SJCRH30 (cell line): Measurements from ENCODE around the gene YWHAQ. TPM values are rescaled to one million over a fixed set of nuclear protein-coding genes. Genes with fewer than 3 reads are reported as not detected.
A peak's percentile ranks its signal among the peaks of the same experiment; 100 is the strongest.
"Not testable (repeated sequence)": the region's sequence is repeated elsewhere in the genome, so short reads cannot be mapped to it uniquely, and the experiment has no call there.

ENCODE experiments used
- DNase-seq, 2 experiments: peaks; one replicate each; pipeline ENCODE4 v3.0.0-alpha.2; 2015 to 2020
- H3K27ac ChIP-seq: fragments of 250-450 bp; sonication (Bioruptor Pico); 2 replicates; pipeline ENCODE4 v1.5.1; 2020; ENCODE audit warnings: mild to moderate bottlenecking, moderate library complexity
- H3K27me3 ChIP-seq: fragments of 250-450 bp; sonication (Bioruptor Pico); 2 replicates; pipeline ENCODE4 v1.5.1; 2020; ENCODE audit warnings: mild to moderate bottlenecking, moderate library complexity
- H3K36me3 ChIP-seq: fragments of 250-450 bp; sonication (Bioruptor Pico); 2 replicates; pipeline ENCODE4 v1.5.1; 2020; ENCODE audit warnings: mild to moderate bottlenecking, moderate library complexity
- H3K4me1 ChIP-seq: fragments of 250-450 bp; sonication (Bioruptor Pico); 2 replicates; pipeline ENCODE4 v1.5.1; 2020; ENCODE audit warnings: mild to moderate bottlenecking, moderate library complexity
- H3K4me3 ChIP-seq: fragments of 250-450 bp; sonication (Bioruptor Pico); 2 replicates; pipeline ENCODE4 v1.5.1; 2020; ENCODE audit warnings: mild to moderate bottlenecking, moderate library complexity
- H3K9me3 ChIP-seq: fragments of 250-450 bp; sonication (Bioruptor Pico); replicated peaks from 2 replicates; pipeline ENCODE4 v1.5.1; 2020; ENCODE audit warnings: mild to moderate bottlenecking, moderate library complexity
- total RNA-seq: library from RNA; depleted of rRNA; stranded (reverse); fragments of >200 nt; shearing (Covaris generic); gene quantifications from 2 replicates; pipeline ENCODE4 v1.2.3, GENCODE V29; 2014

YWHAQ gene
- total RNA-seq, 1 experiment from 2014 or later, result 516 TPM

DNA sequence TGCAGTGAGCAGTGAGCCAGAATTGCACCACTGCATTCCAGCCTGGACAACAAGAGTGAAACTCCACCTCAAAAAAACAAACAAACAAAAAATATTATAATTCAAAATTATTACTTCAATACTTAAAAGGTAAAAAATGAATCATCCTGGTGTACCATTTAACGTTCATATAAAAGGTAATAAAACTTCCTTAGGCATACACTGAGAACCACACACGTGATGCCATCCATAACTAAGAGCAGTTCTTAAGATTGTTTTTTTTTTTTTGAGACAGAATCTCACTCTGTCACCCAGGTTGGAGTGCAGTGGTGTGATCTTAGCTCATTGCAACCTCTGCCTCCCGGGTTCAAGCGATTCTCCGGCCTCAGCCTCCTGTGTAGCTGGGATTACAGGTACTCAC, 29.4 kb downstream of the YWHAQ start:
- Histone ChIP-seq H3K4me1 (no peaks in the 10 kb centered on the region; the same call in 1 of the 2 replicates), H3K36me3 (peaks cover 53% of the 10 kb centered on the region), H3K4me3 (no peak overlapping the region), H3K27me3 (no peaks in the 10 kb centered on the region), H3K27ac (no peak overlapping the region), H3K9me3 (peaks cover 16% of the 10 kb centered on the region)
- no peak for DNase-seq

DNA sequence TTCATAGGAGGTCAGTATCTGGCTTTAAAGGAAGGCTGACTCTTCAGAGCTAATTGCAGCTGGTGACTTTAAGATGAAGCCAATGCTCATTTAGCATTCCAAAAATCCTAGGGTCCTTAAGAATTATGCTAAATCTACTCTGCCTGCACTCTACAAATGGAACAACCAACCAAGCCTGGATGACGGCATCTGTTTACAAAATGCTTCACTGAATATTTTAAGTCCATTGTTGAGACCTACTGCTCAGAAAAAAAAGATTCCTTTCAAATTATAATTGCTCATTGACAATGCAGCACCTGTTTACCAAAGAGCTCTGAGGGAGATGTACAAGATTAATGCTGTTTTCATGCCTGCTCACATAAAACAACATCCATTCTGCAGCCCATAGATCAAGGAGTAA, 31.4 kb downstream of the YWHAQ start:
- Histone ChIP-seq H3K27ac (no peak overlapping the region), H3K9me3 (peaks cover 16% of the 10 kb centered on the region), H3K4me1 (peaks cover 4% of the 10 kb centered on the region; the same call in 1 of the 2 replicates), H3K27me3 (no peaks in the 10 kb centered on the region), H3K36me3 (peaks cover 52% of the 10 kb centered on the region), H3K4me3 (no peak overlapping the region)
- no peak for DNase-seq

DNA sequence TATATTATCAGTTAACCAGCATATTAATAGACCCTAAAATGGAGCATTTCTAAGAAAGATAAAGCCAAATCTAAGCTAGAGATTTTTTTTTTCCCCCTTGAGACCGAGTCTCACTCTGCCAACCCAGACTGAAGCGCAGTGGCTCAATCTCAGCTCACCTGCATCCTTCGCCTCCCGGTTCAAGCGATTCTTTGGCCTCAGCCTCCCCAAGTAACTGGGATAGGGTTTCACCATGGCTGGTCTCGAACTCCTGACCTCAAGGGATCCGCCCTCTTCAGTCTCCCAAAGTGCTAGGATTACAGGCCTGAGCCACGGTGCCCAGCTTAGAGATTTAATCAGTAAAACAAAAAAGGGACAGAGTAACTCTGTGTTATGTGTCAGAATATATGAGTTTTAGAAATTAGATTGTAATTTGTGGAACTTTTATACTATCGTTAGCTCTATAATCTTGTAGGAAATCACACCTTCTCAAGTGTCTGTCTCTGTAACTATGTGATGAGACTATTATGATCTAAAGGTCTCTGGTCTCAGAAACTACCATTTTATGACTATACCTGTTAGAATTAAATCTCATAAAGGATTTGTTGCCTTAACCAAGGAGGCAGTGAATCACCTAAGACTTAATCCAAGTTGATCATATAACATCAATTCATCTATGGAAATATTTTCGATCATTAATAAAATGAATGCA, 34.0 kb downstream of the YWHAQ start:
- Histone ChIP-seq H3K4me1 (peaks cover 4% of the 10 kb centered on the region; the same call in 1 of the 2 replicates), H3K4me3 (no peak overlapping the region), H3K27me3 (no peaks in the 10 kb centered on the region), H3K36me3 (peaks cover 56% of the 10 kb centered on the region), H3K27ac (no peak overlapping the region), H3K9me3 (peaks cover 16% of the 10 kb centered on the region)
- DNase-seq, result no peak

DNA sequence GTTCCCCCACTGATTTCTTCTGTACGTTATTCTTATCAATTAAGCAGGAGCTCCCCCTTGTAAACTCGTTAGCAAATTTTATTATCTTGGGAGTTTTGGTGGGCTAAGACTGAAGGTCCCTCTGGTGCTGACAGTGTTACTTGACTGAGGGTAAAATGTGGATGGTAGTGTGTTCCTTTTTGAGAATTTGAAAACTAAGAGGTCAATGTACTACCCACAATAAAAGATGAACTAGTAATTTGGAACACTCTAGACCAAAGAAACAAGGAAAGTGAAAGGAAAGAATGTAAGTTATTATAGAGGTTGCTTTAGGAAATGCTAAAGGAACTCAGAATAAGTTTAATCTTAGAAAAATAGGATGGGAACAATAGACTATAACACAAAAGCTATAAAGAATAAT, 35.1 kb downstream of the YWHAQ start:
- no peak overlapping the region for H3K27ac ChIP-seq
- peaks cover 56% of the 10 kb centered on the region for H3K36me3 ChIP-seq
- peaks cover 4% of the 10 kb centered on the region; the same call in 1 of the 2 replicates for H3K4me1 ChIP-seq
- peaks cover 15% of the 10 kb centered on the region for H3K9me3 ChIP-seq
- no peaks in the 10 kb centered on the region for H3K27me3 ChIP-seq
- H3K4me3 ChIP-seq, result no peak overlapping the region
- no peak for DNase-seq

DNA sequence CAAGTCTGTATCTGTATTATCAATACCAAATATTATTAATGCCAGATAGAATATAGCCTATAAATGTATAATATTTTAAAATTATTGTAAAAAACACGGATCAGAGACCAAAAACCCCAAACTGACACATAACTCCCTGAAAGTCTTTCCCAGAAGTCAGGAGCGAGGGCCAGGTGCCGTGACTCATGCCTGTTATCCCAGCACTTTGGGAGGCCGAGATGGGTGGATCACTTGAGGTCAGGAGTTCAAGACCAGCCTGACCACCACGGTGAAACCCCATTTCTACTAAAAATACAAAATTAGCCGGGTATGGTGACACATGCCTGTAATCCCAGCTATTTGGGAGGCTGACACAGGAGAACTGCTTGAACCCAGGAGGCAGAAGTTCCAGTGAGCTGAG, 35.5 kb downstream of the YWHAQ start:
- Histone ChIP-seq H3K36me3 (peaks cover 56% of the 10 kb centered on the region), H3K9me3 (peaks cover 13% of the 10 kb centered on the region; the same call in 1 of the 2 replicates)
- not testable (repeated sequence) for H3K4me3 ChIP-seq, H3K4me1 ChIP-seq, H3K27me3 ChIP-seq, H3K27ac ChIP-seq
- peak in 1 of 2 experiments; percentile 19 for DNase-seq

DNA sequence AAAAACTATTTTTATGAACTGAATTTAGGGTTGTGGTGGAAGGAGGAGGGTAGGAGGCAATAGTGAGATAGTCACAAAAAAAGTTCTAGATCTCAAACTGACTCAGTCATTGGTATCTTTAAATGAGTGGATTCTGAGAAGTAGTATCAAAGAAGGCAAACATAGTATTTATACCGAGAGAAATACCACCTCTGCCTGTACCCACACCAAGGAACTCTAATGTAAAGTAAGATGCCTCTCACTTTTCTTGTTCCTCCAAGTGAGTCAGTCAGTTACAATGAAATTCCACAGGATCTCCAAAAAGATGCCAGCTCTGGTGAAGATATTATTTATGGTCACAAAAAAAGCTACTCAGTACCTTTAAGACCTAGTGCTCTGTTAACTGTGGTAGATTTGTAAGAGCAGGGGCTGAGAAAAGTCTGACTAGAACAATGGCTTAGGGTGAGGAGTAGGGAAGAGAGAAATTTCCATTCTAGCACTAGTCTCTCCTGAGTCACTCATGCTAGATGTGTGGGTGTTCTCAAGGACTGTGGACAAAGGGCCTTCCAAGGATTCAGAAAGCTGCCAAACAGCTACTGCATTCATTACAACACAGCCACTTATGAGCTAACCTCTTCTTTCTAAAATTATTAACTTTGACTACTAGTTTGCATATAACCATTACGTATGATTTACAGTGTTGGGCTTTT, 36.3 kb downstream of the YWHAQ start:
- Histone ChIP-seq H3K27me3 (no peaks in the 10 kb centered on the region), H3K4me1 (peaks cover 4% of the 10 kb centered on the region; the same call in 1 of the 2 replicates), H3K4me3 (no peak overlapping the region), H3K9me3 (peaks cover 8% of the 10 kb centered on the region; the same call in 1 of the 2 replicates), H3K36me3 (peaks cover 56% of the 10 kb centered on the region), H3K27ac (no peak overlapping the region)
- DNase-seq, result no peak

DNA sequence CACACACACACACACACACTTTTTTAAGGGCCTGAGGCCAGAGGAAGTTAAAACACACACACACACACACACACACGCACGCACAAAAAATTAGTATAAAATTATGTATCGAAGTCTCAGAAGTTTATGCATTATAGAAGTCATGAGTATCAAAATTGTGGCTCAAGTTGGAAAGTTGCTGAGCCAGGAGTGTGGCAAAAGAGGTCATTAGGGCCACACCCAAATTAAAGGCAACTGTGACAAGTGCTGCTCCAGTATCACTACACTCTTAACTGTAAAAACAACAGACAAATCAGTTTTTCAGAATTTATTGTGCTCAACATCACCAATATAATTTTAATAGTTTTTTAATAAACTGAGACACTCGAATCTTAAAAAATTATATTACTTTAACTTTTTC, 36.9 kb downstream of the YWHAQ start:
- H3K36me3 ChIP-seq, result peaks cover 55% of the 10 kb centered on the region
- H3K27me3 ChIP-seq, result no peaks in the 10 kb centered on the region
- peaks cover 4% of the 10 kb centered on the region; the same call in 1 of the 2 replicates for H3K4me1 ChIP-seq
- DNase-seq, result no peak
- peaks cover 2% of the 10 kb centered on the region; the same call in 1 of the 2 replicates for H3K9me3 ChIP-seq
- H3K4me3 ChIP-seq, result no peak overlapping the region
- no peak overlapping the region for H3K27ac ChIP-seq

DNA sequence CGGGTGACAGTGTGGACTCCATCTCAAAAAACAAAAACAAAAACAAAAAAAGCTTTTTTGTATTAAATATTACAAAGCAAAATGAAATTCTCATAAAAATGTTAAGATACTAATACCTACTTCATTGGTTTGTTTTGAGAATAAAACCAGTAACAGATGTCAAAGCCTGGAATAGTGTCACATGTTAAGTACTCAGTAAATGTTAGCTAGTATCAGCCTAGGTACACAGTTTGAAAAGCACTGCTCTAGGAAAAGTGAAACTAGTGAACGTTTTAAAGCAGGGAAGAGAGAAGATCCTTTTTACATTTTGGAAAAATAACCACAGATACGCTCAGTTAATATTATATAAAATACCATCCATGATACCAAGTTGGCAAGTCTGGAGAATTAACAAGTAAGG, 38.1 kb downstream of the YWHAQ start:
- no peaks in the 10 kb centered on the region for H3K27me3 ChIP-seq
- H3K9me3 ChIP-seq, result no peaks in the 10 kb centered on the region; the same call in 1 of the 2 replicates
- H3K4me3 ChIP-seq, result no peak overlapping the region
- peaks cover 4% of the 10 kb centered on the region; the same call in 1 of the 2 replicates for H3K4me1 ChIP-seq
- no peak overlapping the region for H3K27ac ChIP-seq
- peaks cover 56% of the 10 kb centered on the region for H3K36me3 ChIP-seq
- DNase-seq, result no peak

DNA sequence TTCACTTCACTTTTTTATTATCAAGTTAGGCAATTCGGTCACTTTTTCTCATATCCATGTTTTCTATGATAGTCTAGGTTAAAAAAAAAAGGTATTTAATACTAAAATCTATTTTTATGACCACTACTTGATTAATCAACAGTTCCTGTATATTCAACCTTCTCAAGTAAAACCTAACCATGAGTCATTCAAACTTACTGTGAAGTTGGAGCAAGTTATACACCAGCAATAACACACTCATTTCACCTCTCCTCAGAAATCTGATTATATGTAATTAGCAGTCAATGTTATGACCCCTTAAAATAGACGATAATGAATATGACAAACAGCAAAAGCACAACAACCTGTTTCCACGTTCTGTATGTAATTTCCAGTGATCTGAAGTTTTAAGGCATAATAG, 40.2 kb downstream of the YWHAQ start:
- Histone ChIP-seq H3K9me3 (no peaks in the 10 kb centered on the region), H3K27me3 (no peaks in the 10 kb centered on the region), H3K4me1 (peaks cover under 1% of the 10 kb centered on the region; the same call in 1 of the 2 replicates), H3K4me3 (no peak overlapping the region), H3K36me3 (peaks cover 66% of the 10 kb centered on the region), H3K27ac (no peak overlapping the region)
- no peak for DNase-seq

DNA sequence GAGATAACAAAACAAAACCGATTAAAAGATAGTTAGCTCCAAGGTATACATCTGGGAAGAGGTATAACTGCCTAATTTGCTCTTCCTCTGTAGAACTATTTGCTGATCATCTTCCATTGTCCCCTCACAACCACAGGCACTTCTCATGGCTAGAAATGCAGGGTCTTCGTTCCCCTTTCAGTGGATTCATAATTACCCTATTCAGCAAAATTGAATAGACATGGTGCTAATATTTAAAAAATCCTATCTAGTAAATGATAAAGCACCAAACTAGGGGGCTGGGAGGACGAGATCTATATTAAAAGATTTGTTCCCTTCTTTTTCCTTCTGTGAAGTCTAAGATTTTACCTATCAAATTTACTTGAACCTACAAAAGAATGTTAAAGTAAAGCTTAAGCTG, 44.3 kb downstream of the YWHAQ start:
- H3K27ac ChIP-seq, result no peak overlapping the region
- H3K9me3 ChIP-seq, result no peaks in the 10 kb centered on the region
- peaks cover 76% of the 10 kb centered on the region for H3K36me3 ChIP-seq
- no peaks in the 10 kb centered on the region for H3K27me3 ChIP-seq
- no peak overlapping the region for H3K4me3 ChIP-seq
- no peaks in the 10 kb centered on the region for H3K4me1 ChIP-seq
- no peak for DNase-seq

DNA sequence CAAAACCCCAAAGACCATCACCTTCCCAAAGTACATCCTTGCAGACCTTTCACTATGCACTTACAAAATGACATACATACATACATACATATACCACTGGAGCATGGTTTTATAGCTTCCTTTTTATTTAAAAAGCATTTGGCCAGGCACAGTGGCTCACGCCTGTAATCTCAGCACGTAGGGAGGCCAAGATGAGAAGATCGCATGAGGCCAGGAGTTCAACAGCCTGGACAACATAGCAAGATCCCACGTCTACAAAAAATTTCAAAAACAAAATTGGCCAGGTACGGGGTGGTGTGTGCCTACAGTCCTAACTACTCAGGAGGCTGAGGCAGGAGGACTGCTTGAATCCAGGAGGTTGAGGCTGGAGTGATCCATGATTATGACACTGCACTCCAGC, 45.3 kb downstream of the YWHAQ start:
- Histone ChIP-seq H3K27me3 (no peaks in the 10 kb centered on the region), H3K36me3 (peaks cover 72% of the 10 kb centered on the region), H3K4me1 (no peaks in the 10 kb centered on the region), H3K27ac (no peak overlapping the region), H3K4me3 (no peak overlapping the region), H3K9me3 (no peaks in the 10 kb centered on the region)
- DNase-seq, result no peak

DNA sequence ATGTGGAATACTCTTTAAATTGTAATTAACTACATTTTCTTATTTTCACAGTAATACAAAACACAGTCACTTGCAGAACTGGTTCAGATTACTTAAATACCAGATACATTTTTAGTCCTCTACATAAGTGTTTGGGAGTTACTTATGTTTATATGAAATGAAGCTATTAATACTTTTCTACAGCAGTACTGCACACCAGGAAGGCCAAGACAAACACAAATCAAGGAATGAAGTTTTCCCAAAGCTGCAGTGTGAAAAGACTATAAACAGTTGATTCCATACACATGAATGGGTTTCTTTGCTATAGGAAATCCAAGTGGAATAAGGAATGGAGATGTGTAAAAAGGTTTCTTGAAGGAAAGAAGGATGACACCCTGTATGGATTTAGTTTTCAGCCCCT, 45.9 kb downstream of the YWHAQ start:
- not testable (repeated sequence) for H3K4me3 ChIP-seq, H3K9me3 ChIP-seq, H3K4me1 ChIP-seq, H3K27ac ChIP-seq, DNase-seq, H3K27me3 ChIP-seq
- peaks cover 66% of the 10 kb centered on the region for H3K36me3 ChIP-seq

DNA sequence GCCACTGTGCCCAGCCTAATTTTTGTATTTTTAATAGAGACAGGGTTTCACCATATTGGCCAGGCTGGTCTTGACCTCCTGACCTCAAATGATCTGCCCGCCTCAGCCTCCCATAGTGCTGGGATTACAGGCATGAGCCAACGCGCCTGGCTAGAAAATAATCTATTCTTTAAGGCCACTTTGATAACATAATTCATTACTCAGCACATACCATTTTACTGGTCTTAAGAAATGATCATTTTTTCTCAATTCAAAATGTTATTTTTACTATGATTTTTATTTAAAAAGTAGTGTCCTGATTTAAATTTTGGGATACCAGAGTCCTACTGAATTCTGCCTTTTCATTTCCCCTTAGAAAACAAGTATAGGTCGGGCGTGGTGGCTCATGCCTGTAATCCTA, 48.2 kb downstream of the YWHAQ start:
- no peak for DNase-seq
- peaks cover 46% of the 10 kb centered on the region for H3K36me3 ChIP-seq
- no peaks in the 10 kb centered on the region for H3K4me1 ChIP-seq

DNA sequence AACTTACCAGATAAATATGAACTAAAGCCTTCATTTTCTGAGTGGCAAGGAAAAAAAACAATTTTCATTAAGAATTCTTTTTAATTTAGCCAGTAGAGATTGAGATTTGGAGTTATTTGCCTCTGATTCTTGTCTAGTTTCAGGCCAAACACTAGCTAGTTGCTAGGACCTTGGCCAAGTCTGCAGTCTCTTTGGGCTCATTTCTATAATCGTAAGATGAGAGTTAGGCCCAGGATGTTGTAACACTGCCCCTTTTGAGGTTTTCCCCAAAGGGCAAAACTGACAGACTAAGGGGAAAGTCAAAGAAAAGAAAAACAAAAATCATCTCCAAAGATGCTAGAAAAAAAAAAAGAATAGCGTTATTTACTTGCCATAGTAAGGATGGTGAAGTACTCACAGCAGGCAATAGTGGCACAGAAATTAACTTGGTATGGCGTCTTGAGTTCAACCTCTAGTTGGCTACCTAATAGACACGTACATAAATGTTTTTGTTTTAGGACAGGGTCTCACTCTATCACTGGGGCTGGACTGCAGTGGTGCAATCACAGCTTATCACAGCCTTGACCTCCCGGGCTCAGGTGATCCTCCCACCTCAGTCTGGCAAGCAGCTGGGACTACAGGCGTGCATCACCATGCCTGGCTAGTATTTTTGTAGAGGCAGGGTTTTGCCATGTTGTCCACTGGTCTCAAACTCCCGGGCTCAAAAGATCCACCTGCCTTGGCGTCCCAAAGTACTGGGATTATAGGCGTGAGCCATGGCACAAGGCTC, 52.1 kb downstream of the YWHAQ start:
- Histone ChIP-seq H3K27me3 (no peaks in the 10 kb centered on the region), H3K27ac (no peak overlapping the region), H3K9me3 (no peaks in the 10 kb centered on the region), H3K4me1 (no peaks in the 10 kb centered on the region), H3K36me3 (peaks cover 17% of the 10 kb centered on the region), H3K4me3 (no peak overlapping the region)
- no peak for DNase-seq

More for the DNA sequence above, 48.2 kb downstream of the YWHAQ start:
- Histone ChIP-seq H3K4me3 (no peak overlapping the region), H3K27ac (no peak overlapping the region), H3K9me3 (no peaks in the 10 kb centered on the region), H3K27me3 (no peaks in the 10 kb centered on the region)

DNA sequence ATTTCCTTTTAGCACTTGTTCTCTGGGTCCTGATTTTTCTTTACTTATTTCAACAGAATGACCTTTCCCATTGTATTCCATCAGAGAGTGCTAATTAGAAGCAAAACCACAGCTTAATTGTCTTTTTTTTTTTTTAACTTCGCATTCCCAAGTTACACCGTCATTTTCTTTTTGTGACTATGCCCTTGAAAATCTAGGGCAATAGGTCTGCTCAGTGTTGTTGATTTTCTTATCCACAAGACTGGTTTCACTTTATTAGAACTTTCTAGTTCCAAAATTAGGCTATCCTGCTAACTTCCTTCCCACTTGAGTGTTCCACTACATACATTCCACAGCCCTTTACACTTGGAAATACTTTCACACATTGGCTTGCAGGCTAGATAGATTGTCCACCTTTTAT, 56.5 kb downstream of the YWHAQ start:
- H3K27ac ChIP-seq, result no peak overlapping the region
- H3K4me3 ChIP-seq, result no peak overlapping the region
- H3K36me3 ChIP-seq, result no peaks in the 10 kb centered on the region
- H3K4me1 ChIP-seq, result no peaks in the 10 kb centered on the region
- DNase-seq, result no peak
- H3K27me3 ChIP-seq, result no peaks in the 10 kb centered on the region
- H3K9me3 ChIP-seq, result no peaks in the 10 kb centered on the region
